HG03432 (cell line): Measurements from ENCODE around the gene SRGAP2B.
"Not testable (repeated sequence)": the region's sequence is repeated elsewhere in the genome, so short reads cannot be mapped to it uniquely, and the experiment has no call there.

Source experiments
- ATAC-seq: cut with Tn5 transposase; IDR thresholded peaks from one replicate; pipeline ENCODE4 v1.9.1; 2021; ENCODE audit warnings: mild to moderate bottlenecking, moderate library complexity; ENCODE audit not compliant: unreplicated experiment

The SRGAP2B gene

GRCh38 chr1:145047553-145047952, 47.6 kb downstream of the SRGAP2B start:
- ATAC-seq: peak; percentile 84

GRCh38 chr1:145045571-145046273, 49.4 kb downstream of the SRGAP2B start:
- not testable (repeated sequence) for ATAC-seq

GRCh38 chr1:145041519-145041918, 53.6 kb downstream of the SRGAP2B start:
- peak; percentile 97 for ATAC-seq

GRCh38 chr1:145036019-145036418, 59.1 kb downstream of the SRGAP2B start:
- ATAC-seq: not testable (repeated sequence)

GRCh38 chr1:145033523-145033922, 61.6 kb downstream of the SRGAP2B start:
- ATAC-seq: not testable (repeated sequence)

GRCh38 chr1:145027251-145027650, 67.9 kb downstream of the SRGAP2B start:
- not testable (repeated sequence) for ATAC-seq

GRCh38 chr1:145025286-145025685, 69.8 kb downstream of the SRGAP2B start:
- not testable (repeated sequence) for ATAC-seq

- not testable (repeated sequence) for ATAC-seq
Observed at GRCh38 chr1:145022259-145022658, 72.9 kb downstream of the SRGAP2B start.

- not testable (repeated sequence) for ATAC-seq
Observed at GRCh38 chr1:145021749-145022148, 73.4 kb downstream of the SRGAP2B start.

GRCh38 chr1:145019709-145020108, 75.4 kb downstream of the SRGAP2B start:
- ATAC-seq: not testable (repeated sequence)

GRCh38 chr1:145017725-145018124, 77.4 kb downstream of the SRGAP2B start:
- ATAC-seq: not testable (repeated sequence)

- not testable (repeated sequence) for ATAC-seq
Observed at GRCh38 chr1:145016492-145016862, 78.7 kb downstream of the SRGAP2B start.

GRCh38 chr1:145015744-145016491, 79.2 kb downstream of the SRGAP2B start:
- peak; percentile 75 for ATAC-seq

- not testable (repeated sequence) for ATAC-seq
Observed at GRCh38 chr1:145013353-145013752, 81.8 kb downstream of the SRGAP2B start.

- ATAC-seq: not testable (repeated sequence)
Observed at GRCh38 chr1:145011811-145012210, 83.3 kb downstream of the SRGAP2B start.

GRCh38 chr1:145010580-145010979, 84.5 kb downstream of the SRGAP2B start:
- not testable (repeated sequence) for ATAC-seq

- ATAC-seq: not testable (repeated sequence)
Observed at GRCh38 chr1:145009928-145010327, 85.2 kb downstream of the SRGAP2B start.

- peak; percentile 69 for ATAC-seq
Observed at GRCh38 chr1:145008388-145008787, 86.7 kb downstream of the SRGAP2B start.

- ATAC-seq: not testable (repeated sequence)
Observed at GRCh38 chr1:145005142-145005541, 90.0 kb downstream of the SRGAP2B start.

GRCh38 chr1:145001381-145001780, 93.7 kb downstream of the SRGAP2B start:
- not testable (repeated sequence) for ATAC-seq

GRCh38 chr1:145000743-145001326, 94.3 kb downstream of the SRGAP2B start:
- not testable (repeated sequence) for ATAC-seq
